ENCODE data around the gene ABCB1. TPM values are rescaled to one million over a fixed set of nuclear protein-coding genes. Genes with fewer than 3 reads are reported as not detected.
"Not testable (repeated sequence)": the region's sequence is repeated elsewhere in the genome, so short reads cannot be mapped to it uniquely, and the experiment has no call there.

Gene ABCB1
- total RNA-seq, 2 donors from 2014 or later: 2.3 to 3.9 TPM

DNA sequence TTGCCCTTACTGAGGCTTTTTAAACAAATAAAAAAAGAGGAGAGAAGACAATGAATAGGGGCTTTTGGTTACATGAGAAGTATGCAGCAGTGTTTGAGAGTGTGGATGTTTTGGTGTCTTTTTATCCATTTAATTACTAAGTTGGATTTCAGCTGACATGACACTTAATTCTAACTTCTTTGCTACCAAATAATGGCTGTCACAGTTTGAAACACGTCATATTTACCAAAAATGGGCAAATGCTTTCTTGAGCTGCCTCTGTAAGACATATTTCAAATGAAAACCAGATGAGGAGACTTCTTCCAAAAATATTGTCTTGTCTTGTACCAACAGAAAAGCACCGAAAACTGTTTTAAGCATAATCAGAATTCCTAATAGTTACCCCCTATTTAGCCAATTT lies 129.2 kb downstream of the ABCB1 start:
- intact Hi-C loops (cut with DNase I): no loop called here
- ATAC-seq (no peak), DNase-seq (no peak)
- H3K36me3 ChIP-seq (replicated peaks in 1 of 2; ENCODE audit: insufficient read depth in 1 of 2, low read depth in 2 of 2): no peaks in the 10 kb centered on the region
- H3K4me3 ChIP-seq: no peak overlapping the region
- H3K27ac ChIP-seq: no peak overlapping the region
- H3K27me3 ChIP-seq: no peaks in the 10 kb centered on the region
- TF ChIP-seq, protein P1, sequence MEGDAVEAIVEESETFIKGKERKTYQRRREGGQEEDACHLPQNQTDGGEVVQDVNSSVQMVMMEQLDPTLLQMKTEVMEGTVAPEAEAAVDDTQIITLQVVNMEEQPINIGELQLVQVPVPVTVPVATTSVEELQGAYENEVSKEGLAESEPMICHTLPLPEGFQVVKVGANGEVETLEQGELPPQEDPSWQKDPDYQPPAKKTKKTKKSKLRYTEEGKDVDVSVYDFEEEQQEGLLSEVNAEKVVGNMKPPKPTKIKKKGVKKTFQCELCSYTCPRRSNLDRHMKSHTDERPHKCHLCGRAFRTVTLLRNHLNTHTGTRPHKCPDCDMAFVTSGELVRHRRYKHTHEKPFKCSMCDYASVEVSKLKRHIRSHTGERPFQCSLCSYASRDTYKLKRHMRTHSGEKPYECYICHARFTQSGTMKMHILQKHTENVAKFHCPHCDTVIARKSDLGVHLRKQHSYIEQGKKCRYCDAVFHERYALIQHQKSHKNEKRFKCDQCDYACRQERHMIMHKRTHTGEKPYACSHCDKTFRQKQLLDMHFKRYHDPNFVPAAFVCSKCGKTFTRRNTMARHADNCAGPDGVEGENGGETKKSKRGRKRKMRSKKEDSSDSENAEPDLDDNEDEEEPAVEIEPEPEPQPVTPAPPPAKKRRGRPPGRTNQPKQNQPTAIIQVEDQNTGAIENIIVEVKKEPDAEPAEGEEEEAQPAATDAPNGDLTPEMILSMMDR (IDR thresholded peaks at IDR 0.05): no peak
- TF ChIP-seq POLR2A (IDR thresholded peaks at IDR 0.05): no peak
- H3K4me1 ChIP-seq: peaks cover 14% of the 10 kb centered on the region
- no peaks in the 10 kb centered on the region for H3K9me3 ChIP-seq
- WGBS, 2 donors: 64 to 66% methylated on average over 2 of the region's 2 CpGs

DNA sequence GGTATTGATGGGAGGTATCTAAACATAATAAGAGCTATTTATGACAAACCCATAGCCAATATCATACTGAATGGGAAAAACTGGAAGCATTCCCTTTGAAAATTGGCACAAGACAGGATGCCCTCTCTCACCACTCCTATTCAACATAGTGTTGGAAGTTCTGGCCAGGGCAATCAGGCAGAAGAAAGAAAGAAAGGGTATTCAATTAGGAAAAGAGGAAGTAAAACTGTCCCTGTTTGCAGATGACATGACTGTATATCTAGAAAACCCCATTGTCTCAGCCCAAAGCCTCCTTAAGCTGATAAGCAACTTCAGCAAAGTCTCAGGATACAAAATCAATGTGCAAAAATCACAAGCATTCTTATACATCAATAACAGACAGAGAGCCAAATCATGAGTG lies 131.5 kb downstream of the ABCB1 start:
- H3K4me1 ChIP-seq; ATAC-seq; H3K27me3 ChIP-seq; H3K4me3 ChIP-seq; H3K27ac ChIP-seq; H3K36me3 ChIP-seq (replicated peaks in 1 of 2; ENCODE audit: insufficient read depth in 1 of 2, low read depth in 2 of 2); DNase-seq; H3K9me3 ChIP-seq; intact Hi-C loops (cut with DNase I): not testable (repeated sequence)

DNA sequence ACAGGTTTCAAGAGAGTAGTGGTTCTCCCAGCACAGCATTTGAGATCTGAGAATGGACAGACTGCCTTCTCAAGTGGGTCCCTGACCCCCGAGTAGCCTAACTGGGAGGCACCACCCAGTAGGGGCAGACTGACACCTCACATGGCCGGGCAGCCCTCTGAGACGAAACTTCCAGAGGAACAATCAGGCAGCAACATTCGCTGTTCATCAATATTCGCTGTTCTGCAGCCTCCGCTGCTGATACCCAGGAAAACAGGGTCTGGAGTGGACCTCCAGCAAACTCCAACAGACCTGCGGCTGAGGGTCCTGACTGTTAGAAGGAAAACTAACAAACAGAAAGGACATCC lies 135.2 kb downstream of the ABCB1 start:
- H3K27ac ChIP-seq; intact Hi-C loops (cut with DNase I); H3K4me3 ChIP-seq; H3K27me3 ChIP-seq; ATAC-seq; H3K4me1 ChIP-seq; H3K36me3 ChIP-seq (replicated peaks in 1 of 2; ENCODE audit: insufficient read depth in 1 of 2, low read depth in 2 of 2); H3K9me3 ChIP-seq; DNase-seq: not testable (repeated sequence)
- WGBS, 2 donors: 74 to 77% methylated on average over 5 to 7 of the region's 7 CpGs

GRCh38 chr7:87464830-87465533 lies 135.7 kb downstream of the ABCB1 start:
- H3K36me3 ChIP-seq (replicated peaks in 1 of 2; ENCODE audit: insufficient read depth in 1 of 2, low read depth in 2 of 2); H3K27me3 ChIP-seq; H3K4me1 ChIP-seq; H3K27ac ChIP-seq; intact Hi-C loops (cut with DNase I); ATAC-seq; H3K9me3 ChIP-seq; H3K4me3 ChIP-seq: not testable (repeated sequence)
- DNase-seq: peak in 3 of 4 donors; percentile 15 to 39 (median 16)
- WGBS, 2 donors: 29 to 31% methylated on average over 14 to 16 of the region's 16 CpGs

GRCh38 chr7:87463982-87464381 lies 136.7 kb downstream of the ABCB1 start:
- Histone ChIP-seq H3K36me3 (replicated peaks in 1 of 2; ENCODE audit: insufficient read depth in 1 of 2, low read depth in 2 of 2) (no peaks in the 10 kb centered on the region), H3K4me3 (no peak overlapping the region), H3K9me3 (no peaks in the 10 kb centered on the region), H3K4me1 (no peaks in the 10 kb centered on the region), H3K27ac (no peak overlapping the region), H3K27me3 (no peaks in the 10 kb centered on the region)
- 52 to 57% methylated on average over 2 of the region's 2 CpGs for WGBS, 2 donors
- TF ChIP-seq POLR2A (IDR thresholded peaks at IDR 0.05): no peak
- TF ChIP-seq, protein P1 (IDR thresholded peaks at IDR 0.05): no peak
- no peak for DNase-seq
- ATAC-seq: no peak
- intact Hi-C loops (cut with DNase I): no loop called here

DNA sequence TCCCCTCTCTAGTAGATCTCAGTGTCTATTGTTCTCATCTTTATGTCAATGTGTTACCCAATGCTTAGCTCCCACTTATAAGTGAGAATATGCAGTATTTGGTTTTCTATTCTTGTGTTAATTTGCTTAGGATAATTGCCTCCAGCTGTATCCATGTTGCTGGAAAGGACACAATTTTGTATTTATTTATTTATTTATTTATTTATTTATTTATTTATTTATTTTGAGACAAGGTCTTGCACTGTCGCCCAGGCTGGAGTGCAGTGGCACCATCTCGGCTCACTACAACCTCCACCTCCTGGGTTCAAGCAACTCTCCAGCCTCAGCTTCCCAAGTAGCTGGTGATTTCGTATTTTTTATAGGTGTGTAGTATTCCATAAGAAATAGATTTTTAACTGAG lies 140.2 kb downstream of the ABCB1 start:
- H3K27ac ChIP-seq; H3K4me3 ChIP-seq; H3K4me1 ChIP-seq; H3K27me3 ChIP-seq; intact Hi-C loops (cut with DNase I); ATAC-seq; DNase-seq; H3K36me3 ChIP-seq (replicated peaks in 1 of 2; ENCODE audit: insufficient read depth in 1 of 2, low read depth in 2 of 2); H3K9me3 ChIP-seq: not testable (repeated sequence)
- 72 to 84% methylated on average over 3 of the region's 3 CpGs for WGBS, 2 donors

GRCh38 chr7:87459941-87460340 lies 140.7 kb downstream of the ABCB1 start:
- intact Hi-C loops (cut with DNase I): no loop called here
- H3K4me1 ChIP-seq: no peaks in the 10 kb centered on the region
- ATAC-seq (no peak), DNase-seq (no peak)
- WGBS, 2 donors: 75 to 82% methylated on average over 2 of the region's 2 CpGs
- H3K4me3 ChIP-seq: no peak overlapping the region
- H3K9me3 ChIP-seq: no peaks in the 10 kb centered on the region
- H3K27me3 ChIP-seq: no peaks in the 10 kb centered on the region
- TF ChIP-seq POLR2A (IDR thresholded peaks at IDR 0.05): no peak
- H3K27ac ChIP-seq: no peak overlapping the region
- H3K36me3 ChIP-seq (replicated peaks in 1 of 2; ENCODE audit: insufficient read depth in 1 of 2, low read depth in 2 of 2): no peaks in the 10 kb centered on the region

Data from body of pancreas (tissue), 4 donors.